Osteocyte (in vitro differentiated cells): ENCODE measurements around the gene KATNBL1. TPM values are rescaled to one million over a fixed set of nuclear protein-coding genes. Genes with fewer than 3 reads are reported as not detected.

Experiments
- DNase-seq: peaks from one replicate; pipeline ENCODE4 v3.0.0; 2021; ENCODE audit warnings: mixed read lengths; ENCODE audit not compliant: unreplicated experiment; ENCODE audit errors: extremely low spot score
- H3K27ac Mint-ChIP-seq: one replicate; pipeline ENCODE4 v1.8.0; 2021; ENCODE audit warnings: mild to moderate bottlenecking, mixed read lengths; ENCODE audit not compliant: unreplicated experiment
- H3K27me3 Mint-ChIP-seq: one replicate; pipeline ENCODE4 v1.8.0; 2021; ENCODE audit warnings: mixed read lengths; ENCODE audit not compliant: unreplicated experiment
- H3K36me3 Mint-ChIP-seq: one replicate; pipeline ENCODE4 v1.8.0; 2021; ENCODE audit warnings: mixed read lengths; ENCODE audit not compliant: unreplicated experiment
- H3K4me1 Mint-ChIP-seq: one replicate; pipeline ENCODE4 v1.8.0; 2021; ENCODE audit warnings: mixed read lengths; ENCODE audit not compliant: unreplicated experiment
- H3K4me3 Mint-ChIP-seq: one replicate; pipeline ENCODE4 v1.8.0; 2021; ENCODE audit warnings: mild to moderate bottlenecking, moderate library complexity, mixed read lengths; ENCODE audit not compliant: unreplicated experiment
- H3K9me3 Mint-ChIP-seq: one replicate; pipeline ENCODE4 v1.8.0; 2021; ENCODE audit warnings: mixed read lengths; ENCODE audit not compliant: unreplicated experiment
- CTCF ChIP-seq: fragments of 200-600 bp; sonication (generic); IDR thresholded peaks from 2 replicates; pipeline ENCODE4 v1.5.0; 2021; ENCODE audit warnings: antibody characterized with exemption, mild to moderate bottlenecking, moderate library complexity
- long read RNA-seq: library from polyadenylated mRNA; unstranded; transcript quantifications from one replicate; pipeline ENCODE4 v2.0.0, GENCODE V29; 2021
- total RNA-seq: library from RNA; stranded (reverse); gene quantifications from 2 replicates; pipeline ENCODE4 v1.2.1, GENCODE V29; 2021

The KATNBL1 gene
- total RNA-seq: 39.1 and 42.7 TPM in 2 replicates
- long read RNA-seq, transcript KATNBL1-214 (5 exons, 924 nt): minor isoform, 26 of 185 reads
- long read RNA-seq, transcript KATNBL1-201 (10 exons, 2,723 nt): major isoform, 90 of 185 reads
- long read RNA-seq, partial matches to known transcripts: 28 of 185 reads
- long read RNA-seq, other reads (novel, unspliced or antisense): 38 of 185 reads

GRCh38 chr15:34209421-34210282, at the start of gene KATNBL1:
Gene KATNBL1 (minus strand): TSS chr15:34210096. CDS start chr15:34163676, 46,420 bp downstream.
- Mint-ChIP-seq H3K36me3 (no peaks in the 10 kb centered on the region), H3K4me3 (peak within 1 kb of the TSS; percentile 86), H3K27ac (peak within 1 kb of the TSS; percentile 92), H3K4me1 (peaks cover 19% of the 10 kb centered on the region), H3K27me3 (no peaks in the 10 kb centered on the region), H3K9me3 (no peaks in the 10 kb centered on the region)
- peak; percentile 94 for TF ChIP-seq CTCF
- peak; percentile 98 for DNase-seq

- Mint-ChIP-seq H3K4me3 (no peak overlapping the region), H3K9me3 (no peaks in the 10 kb centered on the region), H3K27ac (peak overlapping the region; percentile 16), H3K27me3 (no peaks in the 10 kb centered on the region), H3K4me1 (peaks cover 1% of the 10 kb centered on the region), H3K36me3 (peaks cover 42% of the 10 kb centered on the region)
- TF ChIP-seq CTCF: no peak
- DNase-seq: no peak
These were observed 49.7 kb upstream of the KATNBL1 start for GRCh38 chr15:34259566-34259965.

GRCh38 chr15:34258151-34258550, 48.3 kb upstream of the KATNBL1 start:
- Mint-ChIP-seq H3K36me3 (peaks cover 53% of the 10 kb centered on the region), H3K27me3 (no peaks in the 10 kb centered on the region), H3K27ac (no peak overlapping the region), H3K9me3 (no peaks in the 10 kb centered on the region), H3K4me1 (no peaks in the 10 kb centered on the region), H3K4me3 (no peak overlapping the region)
- no peak for TF ChIP-seq CTCF
- DNase-seq: no peak

GRCh38 chr15:34252545-34252944, 42.6 kb upstream of the KATNBL1 start:
- Mint-ChIP-seq H3K27me3 (no peaks in the 10 kb centered on the region), H3K9me3 (no peaks in the 10 kb centered on the region), H3K36me3 (peaks cover 60% of the 10 kb centered on the region), H3K27ac (no peak overlapping the region), H3K4me1 (no peaks in the 10 kb centered on the region), H3K4me3 (no peak overlapping the region)
- no peak for TF ChIP-seq CTCF
- DNase-seq: no peak

- DNase-seq: no peak
- H3K4me1 Mint-ChIP-seq: no peaks in the 10 kb centered on the region
- no peak for TF ChIP-seq CTCF
- H3K36me3 Mint-ChIP-seq: peaks cover 54% of the 10 kb centered on the region
- no peak overlapping the region for H3K4me3 Mint-ChIP-seq
- no peaks in the 10 kb centered on the region for H3K9me3 Mint-ChIP-seq
- H3K27ac Mint-ChIP-seq: no peak overlapping the region
- H3K27me3 Mint-ChIP-seq: no peaks in the 10 kb centered on the region
These were observed 38.3 kb upstream of the KATNBL1 start for GRCh38 chr15:34248190-34248589.
